Panc1 (cell line): ENCODE results near the gene CLNS1A. TPM values are rescaled to one million over a fixed set of nuclear protein-coding genes. Genes with fewer than 3 reads are reported as not detected.

Experiments
- ATAC-seq: fragments of 200-7000 bp; cut with Tn5 transposase; 2 replicates; pipeline ENCODE4 v1.9.1; 2020; ENCODE audit warnings: mild to moderate bottlenecking, moderate library complexity
- BruUV-seq: library from RNA; stranded (reverse); fragments of 400-500 nt; replicated peaks from 2 replicates; lab custom pipeline; 2021; lab: Mats Ljungman, UMichigan
- CTCF ChIA-PET: fragments of 300-600 bp; sonication (Branson Sonifier 250); formaldehyde crosslinking; loops from one replicate; lab custom pipeline; 2022; ENCODE audit warnings: antibody characterized with exemption; lab: Charles Lee
- POLR2A ChIA-PET: fragments of 300-600 bp; sonication (Branson Sonifier 250); formaldehyde crosslinking; loops from one replicate; lab custom pipeline; 2022; ENCODE audit warnings: antibody characterized with exemption; lab: Charles Lee
- DNase-seq: peaks from one replicate; pipeline ENCODE4 v3.0.0-alpha.2; 2010; ENCODE audit warnings: low read depth, low spot score
- H3K27ac ChIP-seq: 2 replicates; pipeline ENCODE4 v1.5.1; 2011; ENCODE audit warnings: mild to moderate bottlenecking, low read length, inconsistent platforms
- H3K27me3 ChIP-seq: fragments of 200-500 bp; sonication (Bioruptor generic); 2 replicates; pipeline ENCODE4 v1.6.0; 2014; ENCODE audit warnings: low read length, inconsistent platforms; ENCODE audit not compliant: control insufficient read depth, insufficient read depth
- H3K36me3 ChIP-seq: fragments of 200-500 bp; sonication (Bioruptor generic); 2 replicates; pipeline ENCODE4 v1.5.1; 2014; ENCODE audit warnings: inconsistent platforms, mild to moderate bottlenecking, low read length, moderate library complexity; ENCODE audit not compliant: control insufficient read depth, insufficient read depth
- H3K4me1 ChIP-seq: 2 replicates; pipeline ENCODE4 v1.5.1; 2011; ENCODE audit warnings: inconsistent platforms, mild to moderate bottlenecking, low read length, moderate library complexity; ENCODE audit not compliant: control insufficient read depth, insufficient read depth
- H3K4me3 ChIP-seq, 2 experiments: 2 replicates each; pipeline ENCODE4 v1.5.1; 2011 to 2012; ENCODE audit warnings: low read depth in 2 of 2, low read length in 2 of 2, mild to moderate bottlenecking in 2 of 2, inconsistent platforms in 1 of 2, moderate library complexity in 1 of 2
- H3K9me3 ChIP-seq: fragments of 200-500 bp; sonication (Bioruptor generic); 2 replicates; pipeline ENCODE4 v1.5.1; 2014; ENCODE audit warnings: low read depth, mild to moderate bottlenecking, inconsistent platforms, low read length, moderate library complexity; ENCODE audit not compliant: control insufficient read depth, insufficient read depth
- POLR2AphosphoS5 ChIP-seq: IDR thresholded peaks from 2 replicates; pipeline ENCODE4 v1.6.1; 2012; ENCODE audit warnings: mild to moderate bottlenecking, low read depth, low read length, moderate library complexity
- SIN3A ChIP-seq: IDR thresholded peaks from 2 replicates; pipeline ENCODE4 v1.6.1; 2012; ENCODE audit warnings: low read depth, mild to moderate bottlenecking, low read length, moderate library complexity, borderline replicate concordance; ENCODE audit not compliant: insufficient read depth
- TCF7L2 ChIP-seq: IDR thresholded peaks from 2 replicates; pipeline ENCODE4 v1.6.1; 2011; ENCODE audit warnings: mild to moderate bottlenecking, low read depth, low read length, inconsistent platforms
- in situ Hi-C: cut with HindIII; loops from 2 replicates; pipeline ENCODE4 v1.10.0; 2016; ENCODE audit warnings: low sequenced_read_pairs, low pct_unique_long_range_greater_than_20kb
- intact Hi-C: fragments of 100-400 bp; cut with micrococcal nuclease; formaldehyde crosslinking; loops from one replicate; pipeline ENCODE4 v1.10.0; 2022; ENCODE audit not compliant: unreplicated experiment
- total RNA-seq: library from RNA; stranded (reverse); gene quantifications from one replicate; pipeline ENCODE4 v1.2.1, GENCODE V29; 2021; ENCODE audit not compliant: unreplicated experiment
- TF ChIP-seq, protein P1 (sequence below), 2 experiments: IDR thresholded peaks; 2 replicates each; pipeline ENCODE4 v1.6.1; 2011 to 2012; ENCODE audit warnings: low read depth in 2 of 2, control low read depth in 1 of 2, low read length in 1 of 2, mild to moderate bottlenecking in 1 of 2, moderate library complexity in 1 of 2; ENCODE audit not compliant: insufficient read depth in 1 of 2
- TF ChIP-seq, protein P2 (sequence below): fragments of 450-650 bp; IDR thresholded peaks from 2 replicates; pipeline ENCODE4 v1.5.1; 2017; ENCODE audit warnings: mild to moderate bottlenecking

Gene CLNS1A
- total RNA-seq, 1 experiment from 2014 or later, result 117 TPM

DNA sequence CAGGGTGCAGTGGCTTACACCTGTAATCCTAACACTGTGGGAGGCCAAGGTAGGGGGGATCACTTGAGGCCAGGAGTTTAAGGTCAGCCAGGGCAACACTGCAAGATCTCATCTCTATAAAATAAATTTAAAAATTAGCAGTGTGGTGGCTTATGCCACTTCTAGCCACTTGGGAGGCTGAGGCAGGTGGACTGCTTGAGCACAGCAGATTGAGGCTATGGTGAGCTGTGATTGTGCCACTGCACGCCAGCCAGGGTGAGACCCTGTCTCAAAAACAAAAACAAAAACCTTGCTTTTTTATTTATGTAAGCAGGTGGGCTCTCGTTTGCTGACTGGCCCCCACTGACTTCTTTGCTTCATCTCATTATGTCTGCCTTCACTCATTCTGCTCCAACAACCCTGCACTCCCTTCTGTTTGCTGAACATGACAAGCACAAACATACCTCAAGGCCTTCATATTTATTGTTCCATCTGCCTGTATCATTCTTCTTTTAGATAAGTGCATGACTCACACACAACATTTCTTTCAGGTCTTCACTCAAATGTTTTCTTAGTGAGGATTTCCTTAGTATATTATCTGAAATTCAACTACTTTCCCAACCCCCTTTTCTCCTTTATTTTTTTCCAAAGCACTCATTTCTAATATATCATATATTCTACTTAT, 32.4 kb upstream of the CLNS1A start:
- H3K4me3 ChIP-seq, result no peak overlapping the region
- CTCF ChIA-PET, result interaction anchor here (0.6 kb wide), 1 partner anchor 260 kb away, joined by 16 read pairs; no protein-coding TSS in a partner anchor
- in situ Hi-C loops (no loop called here), intact Hi-C loops (no loop called here)
- POLR2A ChIA-PET, result interaction anchor here (0.9 kb wide), 1 partner anchor 12 kb away, joined by 3 read pairs; no protein-coding TSS in a partner anchor
- TF ChIP-seq SIN3A, result no peak
- TF ChIP-seq, protein P1, sequence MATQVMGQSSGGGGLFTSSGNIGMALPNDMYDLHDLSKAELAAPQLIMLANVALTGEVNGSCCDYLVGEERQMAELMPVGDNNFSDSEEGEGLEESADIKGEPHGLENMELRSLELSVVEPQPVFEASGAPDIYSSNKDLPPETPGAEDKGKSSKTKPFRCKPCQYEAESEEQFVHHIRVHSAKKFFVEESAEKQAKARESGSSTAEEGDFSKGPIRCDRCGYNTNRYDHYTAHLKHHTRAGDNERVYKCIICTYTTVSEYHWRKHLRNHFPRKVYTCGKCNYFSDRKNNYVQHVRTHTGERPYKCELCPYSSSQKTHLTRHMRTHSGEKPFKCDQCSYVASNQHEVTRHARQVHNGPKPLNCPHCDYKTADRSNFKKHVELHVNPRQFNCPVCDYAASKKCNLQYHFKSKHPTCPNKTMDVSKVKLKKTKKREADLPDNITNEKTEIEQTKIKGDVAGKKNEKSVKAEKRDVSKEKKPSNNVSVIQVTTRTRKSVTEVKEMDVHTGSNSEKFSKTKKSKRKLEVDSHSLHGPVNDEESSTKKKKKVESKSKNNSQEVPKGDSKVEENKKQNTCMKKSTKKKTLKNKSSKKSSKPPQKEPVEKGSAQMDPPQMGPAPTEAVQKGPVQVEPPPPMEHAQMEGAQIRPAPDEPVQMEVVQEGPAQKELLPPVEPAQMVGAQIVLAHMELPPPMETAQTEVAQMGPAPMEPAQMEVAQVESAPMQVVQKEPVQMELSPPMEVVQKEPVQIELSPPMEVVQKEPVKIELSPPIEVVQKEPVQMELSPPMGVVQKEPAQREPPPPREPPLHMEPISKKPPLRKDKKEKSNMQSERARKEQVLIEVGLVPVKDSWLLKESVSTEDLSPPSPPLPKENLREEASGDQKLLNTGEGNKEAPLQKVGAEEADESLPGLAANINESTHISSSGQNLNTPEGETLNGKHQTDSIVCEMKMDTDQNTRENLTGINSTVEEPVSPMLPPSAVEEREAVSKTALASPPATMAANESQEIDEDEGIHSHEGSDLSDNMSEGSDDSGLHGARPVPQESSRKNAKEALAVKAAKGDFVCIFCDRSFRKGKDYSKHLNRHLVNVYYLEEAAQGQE (IDR thresholded peaks at IDR 0.05; ENCODE audit: insufficient read depth in 1 of 2, low read depth in 2 of 2, low read length in 1 of 2), result no peak
- no peak for TF ChIP-seq TCF7L2
- TF ChIP-seq, protein P2, sequence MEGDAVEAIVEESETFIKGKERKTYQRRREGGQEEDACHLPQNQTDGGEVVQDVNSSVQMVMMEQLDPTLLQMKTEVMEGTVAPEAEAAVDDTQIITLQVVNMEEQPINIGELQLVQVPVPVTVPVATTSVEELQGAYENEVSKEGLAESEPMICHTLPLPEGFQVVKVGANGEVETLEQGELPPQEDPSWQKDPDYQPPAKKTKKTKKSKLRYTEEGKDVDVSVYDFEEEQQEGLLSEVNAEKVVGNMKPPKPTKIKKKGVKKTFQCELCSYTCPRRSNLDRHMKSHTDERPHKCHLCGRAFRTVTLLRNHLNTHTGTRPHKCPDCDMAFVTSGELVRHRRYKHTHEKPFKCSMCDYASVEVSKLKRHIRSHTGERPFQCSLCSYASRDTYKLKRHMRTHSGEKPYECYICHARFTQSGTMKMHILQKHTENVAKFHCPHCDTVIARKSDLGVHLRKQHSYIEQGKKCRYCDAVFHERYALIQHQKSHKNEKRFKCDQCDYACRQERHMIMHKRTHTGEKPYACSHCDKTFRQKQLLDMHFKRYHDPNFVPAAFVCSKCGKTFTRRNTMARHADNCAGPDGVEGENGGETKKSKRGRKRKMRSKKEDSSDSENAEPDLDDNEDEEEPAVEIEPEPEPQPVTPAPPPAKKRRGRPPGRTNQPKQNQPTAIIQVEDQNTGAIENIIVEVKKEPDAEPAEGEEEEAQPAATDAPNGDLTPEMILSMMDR, result no peak
- no peak for TF ChIP-seq POLR2AphosphoS5
- H3K36me3 ChIP-seq, result peaks cover 42% of the 10 kb centered on the region
- DNase-seq, result no peak
- no peaks in the 10 kb centered on the region for H3K9me3 ChIP-seq
- 0 out of 2 replicates have a peak, but pooled peaks have one; percentile 35 for ATAC-seq
- H3K4me1 ChIP-seq, result no peaks in the 10 kb centered on the region
- H3K27me3 ChIP-seq, result no peaks in the 10 kb centered on the region
- no peak overlapping the region for H3K27ac ChIP-seq
- BruUV-seq, result no TSS peak

DNA sequence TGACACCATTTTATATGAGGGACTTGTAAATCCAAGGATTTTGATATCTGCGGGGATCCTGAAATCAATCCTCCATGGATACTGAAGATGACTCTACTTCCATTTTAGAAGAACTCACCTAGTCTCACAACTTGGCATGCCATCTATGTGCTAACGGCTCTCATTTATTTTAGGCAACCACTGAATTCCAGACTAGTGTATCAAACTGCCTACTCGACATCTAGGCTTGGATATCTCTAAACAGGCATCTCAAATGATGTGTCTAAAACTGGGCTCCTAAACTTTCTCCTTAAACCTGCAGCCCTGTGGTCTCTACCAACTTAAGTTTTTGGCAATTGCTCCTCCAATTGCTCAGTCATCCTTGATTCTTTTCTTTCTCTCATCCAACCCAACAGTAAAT, 31.2 kb upstream of the CLNS1A start:
- H3K27ac ChIP-seq, result no peak overlapping the region
- no peaks in the 10 kb centered on the region for H3K27me3 ChIP-seq
- no peak for TF ChIP-seq POLR2AphosphoS5
- no peak for TF ChIP-seq TCF7L2
- TF ChIP-seq, protein P1 (IDR thresholded peaks at IDR 0.05; ENCODE audit: insufficient read depth in 1 of 2, low read depth in 2 of 2, low read length in 1 of 2), result no peak
- TF ChIP-seq, protein P2, result no peak
- no peak for TF ChIP-seq SIN3A
- no peak for DNase-seq
- no peaks in the 10 kb centered on the region for H3K4me1 ChIP-seq
- ATAC-seq, result peak; percentile 32; the same call in 1 of the 2 replicates
- ChIA-PET CTCF (no interaction called here), POLR2A (no interaction called here)
- H3K9me3 ChIP-seq, result no peaks in the 10 kb centered on the region
- no TSS peak for BruUV-seq
- intact Hi-C loops (no loop called here), in situ Hi-C loops (no loop called here)
- peaks cover 40% of the 10 kb centered on the region for H3K36me3 ChIP-seq
- no peak overlapping the region for H3K4me3 ChIP-seq
